ENCODE measurements around the gene WFIKKN1.

DNA sequence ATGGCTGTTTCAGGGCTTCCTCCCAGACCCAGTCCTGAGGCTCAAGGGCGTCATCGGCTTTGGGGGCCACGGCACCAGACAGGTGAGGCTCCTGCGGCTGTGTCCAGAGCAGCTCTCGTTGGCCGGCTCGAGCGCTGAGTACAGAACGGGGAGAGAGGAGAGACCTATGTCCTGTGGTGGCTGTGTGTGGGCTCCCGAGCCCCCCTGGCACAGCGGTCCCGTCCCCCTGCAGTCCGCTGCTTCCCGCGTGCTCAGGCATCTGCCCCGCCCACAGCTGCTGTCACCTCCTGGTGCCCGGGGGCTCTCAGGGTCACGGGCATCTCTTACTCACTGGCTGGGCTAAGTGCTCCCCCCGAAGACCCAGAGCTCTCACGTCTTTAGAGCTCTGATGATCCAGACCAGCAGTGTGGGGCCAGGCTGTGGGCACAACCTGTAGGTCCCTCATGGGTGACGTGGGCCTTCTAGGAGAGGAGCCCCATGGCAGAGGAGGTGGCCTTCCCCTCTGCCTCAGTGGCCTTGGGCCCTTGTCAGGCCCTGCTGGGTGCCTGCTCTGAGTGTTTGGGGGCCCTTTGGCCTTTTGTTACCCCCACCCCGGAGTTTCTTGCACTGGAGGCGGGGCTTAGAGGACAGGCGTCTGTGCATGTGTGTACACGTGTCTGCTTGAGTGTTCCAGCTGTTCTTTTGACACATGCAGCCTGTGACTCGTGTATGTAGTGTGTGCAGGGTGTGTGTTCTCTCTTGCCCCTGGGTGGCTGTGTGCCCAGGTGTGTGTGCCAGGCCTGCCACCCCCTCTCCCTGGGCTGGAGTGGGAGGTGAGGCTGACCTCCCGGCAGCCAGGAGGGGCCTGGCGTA lies 21.9 kb downstream of the WFIKKN1 start:
- TF ChIP-seq CTCF (conservative IDR thresholded peaks at IDR 0.05; ENCODE audit: low read depth, low read length) (no peak), EZH2phosphoT487 (IDR thresholded peaks at IDR 0.05; ENCODE audit: borderline replicate concordance, low read length) (no peak), EZH2 (IDR thresholded peaks at IDR 0.05; ENCODE audit: low read length, unreplicated experiment) (no peak)
